Neuronal stem cell (in vitro differentiated cells): ENCODE results near the gene TRIM67.

Experiments
- DNase-seq: peaks from one replicate; pipeline ENCODE4 v3.0.0-alpha.2; 2013; ENCODE audit warnings: low spot score
- H2AFZ ChIP-seq: one replicate; pipeline ENCODE4 v1.6.1; 2013; ENCODE audit warnings: mild to moderate bottlenecking, low read length, inconsistent platforms
- H2AK5ac ChIP-seq: 2 replicates; pipeline ENCODE4 v1.6.1; 2013; ENCODE audit warnings: low read depth, mild to moderate bottlenecking, inconsistent platforms, low read length, moderate library complexity, mixed read lengths
- H2BK120ac ChIP-seq: 2 replicates; pipeline ENCODE4 v1.6.1; 2013; ENCODE audit warnings: low read depth, mild to moderate bottlenecking, inconsistent platforms, low read length, moderate library complexity, mixed read lengths
- H2BK12ac ChIP-seq: one replicate; pipeline ENCODE4 v1.6.1; 2013; ENCODE audit warnings: low read length, inconsistent platforms
- H2BK15ac ChIP-seq: 2 replicates; pipeline ENCODE4 v1.6.1; 2013; ENCODE audit warnings: mild to moderate bottlenecking, low read length, inconsistent platforms, mixed read lengths
- H2BK5ac ChIP-seq: one replicate; pipeline ENCODE4 v1.6.1; 2013; ENCODE audit warnings: inconsistent platforms, mild to moderate bottlenecking, low read length, moderate library complexity
- H3K14ac ChIP-seq: one replicate; pipeline ENCODE4 v1.6.1; 2013; ENCODE audit warnings: low read length, inconsistent platforms
- H3K18ac ChIP-seq: 2 replicates; pipeline ENCODE4 v1.6.1; 2013; ENCODE audit warnings: low read length, inconsistent platforms
- H3K23ac ChIP-seq: 2 replicates; pipeline ENCODE4 v1.6.1; 2013; ENCODE audit warnings: low read depth, mild to moderate bottlenecking, mixed read lengths, low read length, inconsistent platforms; ENCODE audit not compliant: poor library complexity
- H3K27ac ChIP-seq: replicated peaks from 3 replicates; pipeline ENCODE4 v1.5.1; 2013; ENCODE audit warnings: low read length, inconsistent platforms
- H3K27me3 ChIP-seq, 3 experiments: 2 replicates each; pipeline ENCODE4 v1.6.1; 2013; ENCODE audit warnings: low read length in 3 of 3, mild to moderate bottlenecking in 2 of 3, inconsistent platforms in 1 of 3, low read depth in 1 of 3, mixed read lengths in 1 of 3, moderate library complexity in 1 of 3; ENCODE audit not compliant: control insufficient read depth in 3 of 3, insufficient read depth in 3 of 3
- H3K36me3 ChIP-seq, 2 donors: replicated peaks in 1 of 2; 2 replicates each; pipeline ENCODE4 v1.6.1; 2013; ENCODE audit warnings: low read length in 2 of 2; ENCODE audit not compliant: control insufficient read depth in 2 of 2, insufficient read depth in 2 of 2
- H3K4ac ChIP-seq: 2 replicates; pipeline ENCODE4 v1.6.1; 2013; ENCODE audit warnings: inconsistent platforms, mild to moderate bottlenecking, low read length, moderate library complexity
- H3K4me1 ChIP-seq, 2 donors: 1 replicate in 1 of 2; 2 replicates in 1 of 2; pipeline ENCODE4 v1.6.1; 2013; ENCODE audit warnings: low read length in 2 of 2, low read depth in 1 of 2; ENCODE audit not compliant: control insufficient read depth in 2 of 2, insufficient read depth in 1 of 2
- H3K4me2 ChIP-seq: one replicate; pipeline ENCODE4 v1.6.1; 2013; ENCODE audit warnings: mild to moderate bottlenecking, low read length, inconsistent platforms; ENCODE audit not compliant: insufficient read depth, poor library complexity, severe bottlenecking
- H3K4me3 ChIP-seq, 2 donors: 2 replicates each; pipeline ENCODE4 v1.5.1; 2013; ENCODE audit warnings: low read length in 2 of 2, mild to moderate bottlenecking in 2 of 2, inconsistent platforms in 1 of 2, moderate library complexity in 1 of 2
- H3K79me1 ChIP-seq: one replicate; pipeline ENCODE4 v1.6.1; 2013; ENCODE audit warnings: low read depth, mild to moderate bottlenecking, inconsistent platforms, low read length, moderate library complexity
- H3K9ac ChIP-seq: one replicate; pipeline ENCODE4 v1.6.1; 2013; ENCODE audit warnings: mild to moderate bottlenecking, low read depth, low read length, inconsistent platforms; ENCODE audit not compliant: poor library complexity
- H3K9me3 ChIP-seq, 2 donors: replicated peaks in 1 of 2; 2 replicates each; pipeline versions ENCODE3 to v1.6.1; 2013; ENCODE audit warnings: low read length in 2 of 2, mild to moderate bottlenecking in 2 of 2, inconsistent platforms in 1 of 2, low read depth in 1 of 2, mixed read lengths in 1 of 2, moderate library complexity in 1 of 2; ENCODE audit not compliant: control insufficient read depth in 2 of 2, insufficient read depth in 1 of 2
- H4K8ac ChIP-seq: one replicate; pipeline ENCODE4 v1.6.1; 2013; ENCODE audit warnings: low read depth, mild to moderate bottlenecking, inconsistent platforms, low read length, moderate library complexity
- H4K91ac ChIP-seq: one replicate; pipeline ENCODE4 v1.6.1; 2013; ENCODE audit warnings: low read length, low read depth, mild to moderate bottlenecking, inconsistent platforms; ENCODE audit not compliant: poor library complexity
- WGBS, 2 donors: extraction: QIAGEN DNeasy Blood & Tissue Kit; methylation state at CpG; one replicate each; pipeline ENCODE4 v1.1.7; 2013; ENCODE audit warnings: missing lambda C conversion rate in 2 of 2, mixed read lengths in 1 of 2; ENCODE audit not compliant: insufficient read length in 2 of 2, insufficient replicate concordance in 1 of 2; ENCODE audit errors: extremely low coverage in 2 of 2; 5-methylcytosine and 5-hydroxymethylcytosine counted together

Gene TRIM67

GRCh38 chr1:231193710-231194340, 32.0 kb downstream of the TRIM67 start:
- H3K14ac ChIP-seq: no peak overlapping the region
- H3K4me3 ChIP-seq: no peak overlapping the region
- no peak overlapping the region for H2BK5ac ChIP-seq
- no peak overlapping the region for H3K18ac ChIP-seq
- no peaks in the 10 kb centered on the region for H3K79me1 ChIP-seq
- H3K4me2 ChIP-seq: no peak overlapping the region
- H3K27ac ChIP-seq: no peak overlapping the region
- H2BK12ac ChIP-seq: no peak overlapping the region
- no CpG with 5 or more reads among the region's 10 CpGs for WGBS, 2 donors
- H4K91ac ChIP-seq: no peak overlapping the region
- H2BK120ac ChIP-seq: no peak overlapping the region
- peaks cover 0 to 4% of the 10 kb centered on the region in 2 donors for H3K9me3 ChIP-seq
- H4K8ac ChIP-seq: no peak overlapping the region
- H2AK5ac ChIP-seq: no peak overlapping the region
- no peak overlapping the region for H3K23ac ChIP-seq
- H3K36me3 ChIP-seq: no peaks in the 10 kb centered on the region
- peaks cover 0 to 11% of the 10 kb centered on the region in 2 donors for H3K4me1 ChIP-seq
- DNase-seq: no peak
- H3K4ac ChIP-seq: no peak overlapping the region
- H3K9ac ChIP-seq: no peak overlapping the region
- peaks cover 0 to 18% (median 0%) of the 10 kb centered on the region in 3 experiments for H3K27me3 ChIP-seq
- H2BK15ac ChIP-seq: no peak overlapping the region
- no peak overlapping the region for H2AFZ ChIP-seq

GRCh38 chr1:231194476-231194842, 32.6 kb downstream of the TRIM67 start:
- Histone ChIP-seq H4K91ac (no peak overlapping the region), H2BK15ac (no peak overlapping the region), H2BK12ac (no peak overlapping the region), H2BK5ac (no peak overlapping the region), H3K4me1 (peaks cover 0 to 11% of the 10 kb centered on the region in 2 donors), H3K79me1 (no peaks in the 10 kb centered on the region), H3K4me3 (no peak overlapping the region), H3K9me3 (peaks cover 0 to 4% of the 10 kb centered on the region in 2 donors), H3K4me2 (no peak overlapping the region), H2AFZ (no peak overlapping the region), H3K14ac (no peak overlapping the region), H2AK5ac (no peak overlapping the region), H3K27ac (no peak overlapping the region), H3K9ac (no peak overlapping the region), H3K4ac (no peak overlapping the region), H3K36me3 (no peaks in the 10 kb centered on the region), H2BK120ac (no peak overlapping the region), H4K8ac (no peak overlapping the region), H3K27me3 (peaks cover 0 to 21% (median 0%) of the 10 kb centered on the region in 3 experiments), H3K18ac (no peak overlapping the region), H3K23ac (no peak overlapping the region)
- no peak for DNase-seq
- no CpG with 5 or more reads among the region's 2 CpGs for whole genome bisulfite sequencing, 2 donors

- Histone ChIP-seq H3K27me3 (peaks cover 0 to 25% (median 0%) of the 10 kb centered on the region in 3 experiments), H3K79me1 (no peaks in the 10 kb centered on the region), H3K4me2 (no peak overlapping the region), H2BK15ac (no peak overlapping the region), H3K14ac (no peak overlapping the region), H2AFZ (no peak overlapping the region), H4K8ac (no peak overlapping the region), H3K36me3 (no peaks in the 10 kb centered on the region), H3K18ac (no peak overlapping the region), H2BK5ac (no peak overlapping the region), H4K91ac (peak overlapping the region; percentile 54), H2BK12ac (no peak overlapping the region), H3K9ac (no peak overlapping the region), H2BK120ac (no peak overlapping the region), H3K4ac (no peak overlapping the region), H3K27ac (no peak overlapping the region), H3K23ac (no peak overlapping the region), H2AK5ac (no peak overlapping the region), H3K9me3 (no peaks in the 10 kb centered on the region), H3K4me3 (no peak overlapping the region), H3K4me1 (peaks cover 0 to 11% of the 10 kb centered on the region in 2 donors)
- no CpG with 5 or more reads among the region's 8 CpGs for WGBS, 2 donors
- no peak for DNase-seq
Measured at GRCh38 chr1:231194843-231195516, 33.1 kb downstream of the TRIM67 start.

- H2BK120ac ChIP-seq: no peak overlapping the region
- H3K4ac ChIP-seq: no peak overlapping the region
- no peak overlapping the region for H3K18ac ChIP-seq
- peaks cover 0 to 38% (median 0%) of the 10 kb centered on the region in 3 experiments for H3K27me3 ChIP-seq
- H3K79me1 ChIP-seq: no peaks in the 10 kb centered on the region
- no peak overlapping the region for H3K4me3 ChIP-seq
- H3K36me3 ChIP-seq: no peaks in the 10 kb centered on the region
- no peak overlapping the region for H3K27ac ChIP-seq
- H4K8ac ChIP-seq: no peak overlapping the region
- H2BK15ac ChIP-seq: no peak overlapping the region
- no peak overlapping the region for H2AK5ac ChIP-seq
- H4K91ac ChIP-seq: no peak overlapping the region
- H3K9me3 ChIP-seq: no peaks in the 10 kb centered on the region
- no peak overlapping the region for H2AFZ ChIP-seq
- WGBS, 2 donors: no CpG with 5 or more reads among the region's 3 CpGs
- no peak overlapping the region for H2BK12ac ChIP-seq
- peaks cover 0 to 11% of the 10 kb centered on the region in 2 donors for H3K4me1 ChIP-seq
- H2BK5ac ChIP-seq: no peak overlapping the region
- no peak overlapping the region for H3K9ac ChIP-seq
- no peak overlapping the region for H3K14ac ChIP-seq
- no peak overlapping the region for H3K23ac ChIP-seq
- DNase-seq: no peak
- H3K4me2 ChIP-seq: no peak overlapping the region
Measured at GRCh38 chr1:231196307-231196706, 34.4 kb downstream of the TRIM67 start.
